GM18870 (cell line): ENCODE results near the gene SLC35G2.
"Not testable (repeated sequence)": the region's sequence is repeated elsewhere in the genome, so short reads cannot be mapped to it uniquely, and the experiment has no call there.

ENCODE experiments used
- ATAC-seq: cut with Tn5 transposase; IDR thresholded peaks from one replicate; pipeline ENCODE4 v1.9.1; 2021; ENCODE audit warnings: moderate library complexity; ENCODE audit not compliant: unreplicated experiment

Gene SLC35G2

DNA sequence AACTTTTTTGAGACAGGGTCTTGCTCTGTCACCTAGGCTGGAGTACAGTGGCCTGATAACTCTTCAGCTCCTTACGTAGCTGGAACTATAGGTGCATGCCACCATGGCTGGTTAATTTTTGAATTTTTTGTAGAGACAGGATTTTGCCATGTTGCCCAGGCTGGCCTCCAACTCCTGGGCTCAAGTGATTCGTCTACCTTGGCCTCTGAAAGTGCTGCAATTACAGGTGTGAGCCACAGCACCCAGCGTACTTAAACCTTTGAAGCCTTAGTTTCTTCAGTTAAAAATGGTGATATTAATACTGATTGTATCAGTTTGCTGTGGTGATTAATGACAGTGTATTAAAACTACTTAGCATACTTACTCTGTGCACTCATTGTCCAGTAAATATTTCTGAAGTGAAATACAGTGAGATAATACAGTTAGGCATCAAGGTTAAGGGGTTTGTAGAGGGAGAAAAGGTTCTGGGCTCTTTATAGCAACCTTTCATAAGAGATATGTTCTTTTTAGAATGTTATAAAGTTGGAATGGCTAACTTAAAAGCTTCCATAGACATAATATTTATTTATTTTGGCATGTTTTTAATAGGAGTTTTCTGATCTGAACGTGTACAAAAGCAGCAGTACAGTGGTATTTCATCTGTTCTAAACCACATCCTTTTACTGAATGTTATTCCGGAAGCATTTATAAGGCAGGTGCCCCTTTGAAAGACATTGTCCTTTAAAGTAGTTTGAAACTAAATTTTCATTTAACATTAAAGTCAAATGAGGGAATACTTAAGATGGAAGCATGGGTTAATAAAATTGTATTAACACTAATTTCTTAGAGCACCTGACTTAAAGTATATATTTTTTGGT is 66.7 kb downstream of the SLC35G2 start:
- ATAC-seq = no peak

DNA sequence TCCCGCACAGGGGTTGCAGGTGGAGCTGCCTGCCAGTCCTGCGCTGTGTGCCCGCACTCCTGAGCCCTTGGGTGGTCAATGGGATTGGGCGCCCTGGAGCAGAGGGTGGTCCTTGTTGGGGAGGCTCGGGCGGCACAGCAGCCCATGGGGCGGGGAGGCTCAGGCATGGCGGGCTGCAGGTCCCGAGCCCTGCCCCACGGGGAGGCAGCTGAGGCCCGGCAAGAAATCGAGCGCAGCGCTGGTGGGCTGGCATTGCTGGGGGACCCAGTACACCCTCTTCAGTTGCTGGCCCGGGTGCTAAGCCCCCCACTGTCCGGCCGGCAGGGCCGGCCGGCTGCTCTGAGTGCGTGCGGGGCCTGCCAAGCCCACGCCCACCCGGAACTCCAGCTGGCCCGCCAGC is 71.0 kb downstream of the SLC35G2 start:
- ATAC-seq = no peak

DNA sequence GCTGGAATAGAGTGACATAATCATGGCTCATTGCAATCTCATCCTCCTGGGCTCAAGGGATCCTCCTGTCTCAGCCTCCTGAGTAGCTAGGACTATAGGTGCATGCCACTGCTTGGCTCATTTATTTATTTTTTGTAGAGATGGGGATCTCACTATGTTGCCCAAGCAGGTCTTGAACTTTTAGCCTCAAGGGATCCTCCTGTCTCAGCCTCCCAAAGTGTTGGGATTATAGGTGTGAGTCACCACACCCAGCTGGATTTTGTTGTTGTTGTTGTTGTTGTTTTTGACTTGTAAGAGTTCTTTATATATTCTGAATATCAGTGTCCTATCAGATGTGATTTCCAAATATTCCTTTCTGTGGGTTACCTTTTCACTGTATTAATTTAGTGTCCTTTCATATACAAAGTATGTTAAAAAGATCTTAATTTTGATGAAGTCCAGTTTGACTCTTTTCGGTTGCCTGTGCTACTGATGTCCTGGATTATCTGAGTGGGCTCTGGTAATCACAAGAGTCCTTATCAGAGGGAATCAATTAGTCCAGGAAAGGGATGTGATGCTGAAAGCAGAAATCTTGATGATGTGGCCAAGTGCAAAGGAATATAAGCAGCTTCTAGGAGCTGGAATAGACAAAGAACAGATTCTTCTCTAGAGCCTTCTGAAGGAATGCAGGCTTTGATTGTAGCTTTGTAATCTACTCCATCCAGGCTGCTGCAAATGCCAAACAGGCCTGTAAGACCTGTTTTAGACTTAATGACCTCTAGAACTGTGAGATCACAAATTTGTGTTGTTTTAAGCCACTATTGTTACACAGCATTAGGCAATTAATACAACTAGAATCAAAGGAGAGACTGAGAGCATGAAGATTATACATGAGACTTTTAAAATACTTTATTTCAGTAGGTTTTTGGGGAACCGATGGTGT is 73.3 kb downstream of the SLC35G2 start:
- no peak for ATAC-seq

DNA sequence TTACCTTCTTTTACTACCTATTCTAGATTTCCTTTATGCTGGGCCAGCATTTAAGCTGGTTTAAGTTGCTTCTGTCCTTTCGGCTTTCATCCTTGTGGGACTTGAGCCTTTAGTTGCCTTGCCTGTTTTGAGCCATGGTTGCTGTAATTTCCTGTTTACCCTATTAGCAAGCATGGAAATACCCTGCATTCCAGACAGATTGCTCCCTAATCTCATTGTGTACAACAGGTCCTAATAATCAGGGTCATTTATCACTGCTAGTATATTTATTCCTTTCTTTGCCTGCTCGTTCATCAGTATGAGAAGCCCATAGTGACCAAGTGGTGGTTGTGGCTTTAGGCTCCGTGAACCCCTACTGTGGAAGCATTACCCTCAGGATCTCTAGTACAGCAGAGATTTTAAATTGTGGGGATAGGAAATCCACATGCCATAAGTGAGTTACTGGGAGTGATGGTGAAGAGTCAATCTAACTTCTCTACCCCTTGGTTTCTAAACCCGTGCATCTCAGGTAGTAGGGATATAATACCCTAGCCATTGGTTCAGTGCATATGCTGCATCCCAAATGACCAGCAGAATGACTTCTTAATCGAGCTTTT is 75.0 kb downstream of the SLC35G2 start:
- ATAC-seq = no peak

DNA sequence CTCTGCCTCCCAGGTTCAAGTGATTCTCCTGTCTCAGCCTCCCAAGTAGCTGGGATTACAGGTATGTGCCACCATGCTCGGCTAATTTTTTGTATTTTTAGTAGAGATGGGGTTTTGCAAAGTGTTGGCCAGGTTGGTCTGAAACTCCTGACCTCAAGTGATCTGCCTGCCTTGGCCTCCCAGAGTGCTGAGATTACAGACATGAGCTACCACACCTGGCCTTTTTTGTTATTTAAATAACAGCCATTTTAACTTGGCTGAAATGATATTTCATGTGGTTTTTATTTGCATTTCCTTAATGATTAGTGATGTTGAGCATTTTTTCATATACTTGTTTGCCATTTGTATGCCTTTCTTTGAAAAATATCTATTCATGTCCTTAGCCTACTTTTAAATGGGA is 78.2 kb downstream of the SLC35G2 start:
- not testable (repeated sequence) for ATAC-seq

DNA sequence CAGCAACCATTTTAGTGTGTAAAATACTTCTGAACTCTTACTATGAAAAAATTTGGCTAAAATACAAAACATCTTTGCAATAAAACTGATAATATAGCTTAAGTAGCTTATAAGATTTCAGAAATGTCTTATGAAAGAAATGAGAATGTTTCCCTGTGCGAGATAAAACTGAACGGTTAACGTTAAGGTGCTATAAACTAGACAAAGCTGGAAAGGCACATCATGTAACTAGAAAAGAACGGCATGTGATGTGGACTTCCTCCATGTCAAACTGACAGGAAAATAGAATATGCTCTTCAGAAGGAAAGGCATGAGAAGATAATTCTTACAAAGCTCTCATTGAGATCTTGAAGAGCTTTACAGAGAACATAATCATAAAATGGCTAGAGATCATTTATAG is 79.6 kb downstream of the SLC35G2 start:
- no peak for ATAC-seq

DNA sequence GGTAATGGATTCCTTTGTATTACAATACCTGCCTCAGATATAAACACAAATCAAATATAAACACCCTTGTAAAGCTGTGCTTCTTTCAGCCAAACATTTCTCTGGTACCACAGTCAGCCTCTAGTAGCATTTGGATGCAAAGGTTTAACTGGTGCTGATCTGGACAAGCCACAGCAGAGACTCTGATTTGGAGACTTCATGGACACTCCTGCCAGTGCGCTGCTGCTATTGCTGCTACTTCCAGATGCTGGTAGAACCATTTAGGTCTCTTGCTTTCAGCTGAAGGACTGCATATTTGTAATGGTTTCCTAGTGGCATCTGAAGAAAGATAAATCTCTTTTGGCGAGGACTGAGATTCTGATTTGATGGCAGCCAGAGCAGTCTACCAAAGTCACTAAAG is 80.0 kb downstream of the SLC35G2 start:
- no peak for ATAC-seq

DNA sequence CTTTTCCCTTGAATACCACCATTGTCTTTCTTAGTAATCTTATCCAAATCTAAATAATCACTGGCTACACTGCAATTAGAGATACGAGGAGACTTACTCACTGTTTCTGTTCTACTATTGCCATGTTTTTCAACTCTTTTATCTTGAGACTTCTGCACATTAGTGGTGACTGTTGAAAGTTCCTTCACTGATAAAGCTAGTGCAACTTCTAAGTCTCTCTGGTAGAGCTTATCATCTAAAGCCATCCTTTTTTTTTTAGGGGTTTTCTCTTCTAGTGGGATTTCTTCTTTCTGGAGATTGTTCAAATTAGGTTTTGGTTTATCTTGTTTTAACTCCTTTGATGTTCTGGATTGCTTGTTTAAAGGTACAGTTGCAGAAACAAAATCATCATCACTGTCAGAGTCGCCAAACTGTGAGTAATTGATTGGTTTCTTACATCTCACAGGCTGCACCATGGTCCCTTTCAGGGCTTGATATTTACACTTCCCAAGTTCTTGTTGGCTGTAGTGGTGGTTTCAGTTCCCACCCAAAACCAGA is 80.8 kb downstream of the SLC35G2 start:
- ATAC-seq = no peak

DNA sequence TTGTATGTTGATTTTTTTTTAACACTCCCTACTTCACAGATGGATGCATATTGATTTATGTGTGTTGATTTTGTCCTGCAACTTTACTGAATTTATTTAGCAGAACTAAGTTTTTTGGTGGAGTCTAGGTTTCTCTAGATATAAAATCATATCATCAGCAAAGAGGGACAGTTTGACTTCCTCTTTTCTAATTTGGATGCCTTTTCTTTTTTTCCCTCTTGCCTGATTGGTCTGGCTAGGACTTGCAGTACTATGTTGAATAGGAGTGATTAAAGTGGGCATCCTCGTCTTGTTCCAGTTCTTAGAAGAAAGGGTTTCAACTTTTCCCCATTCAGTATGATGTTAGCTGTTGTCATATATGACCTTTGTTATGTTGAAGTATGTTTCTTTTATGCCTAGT is 81.8 kb downstream of the SLC35G2 start:
- not testable (repeated sequence) for ATAC-seq

DNA sequence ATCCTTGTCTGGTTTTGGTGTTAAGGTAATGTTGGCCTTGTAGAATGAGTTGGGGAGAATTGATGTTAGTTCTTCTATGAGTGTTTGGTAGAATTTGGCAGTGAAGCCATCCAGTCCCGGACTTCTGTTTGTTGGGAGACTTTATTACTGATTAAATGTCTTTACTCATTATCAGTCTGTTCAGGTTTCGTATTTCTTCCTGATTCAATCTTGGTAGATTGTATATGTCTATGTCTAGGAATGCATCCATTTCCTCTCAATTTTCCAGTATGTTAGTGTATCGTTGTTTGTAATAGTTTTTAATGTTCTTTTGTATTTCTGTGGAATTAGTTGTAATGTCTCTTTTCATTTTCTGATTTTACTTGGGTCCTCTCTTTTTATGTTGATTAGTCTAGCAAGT is 82.5 kb downstream of the SLC35G2 start:
- no peak for ATAC-seq

DNA sequence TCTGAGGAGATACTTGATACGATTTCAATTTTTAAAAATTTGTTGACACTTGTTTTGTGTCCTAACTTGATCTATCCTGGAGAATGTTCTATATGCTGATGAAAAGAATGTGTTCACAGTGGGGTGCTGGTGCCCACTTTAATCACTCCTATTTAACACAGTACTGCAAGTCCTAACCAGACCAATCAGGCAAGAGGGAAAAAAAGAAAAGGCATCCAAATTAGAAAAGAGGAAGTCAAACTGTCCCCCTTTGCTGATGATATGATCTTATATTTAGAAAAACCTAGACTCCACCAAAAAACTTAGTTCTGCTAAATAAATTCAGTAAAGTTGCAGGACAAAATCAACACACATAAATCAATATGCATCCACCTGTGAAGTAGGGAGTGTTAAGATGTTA is 83.6 kb downstream of the SLC35G2 start:
- ATAC-seq = not testable (repeated sequence)

DNA sequence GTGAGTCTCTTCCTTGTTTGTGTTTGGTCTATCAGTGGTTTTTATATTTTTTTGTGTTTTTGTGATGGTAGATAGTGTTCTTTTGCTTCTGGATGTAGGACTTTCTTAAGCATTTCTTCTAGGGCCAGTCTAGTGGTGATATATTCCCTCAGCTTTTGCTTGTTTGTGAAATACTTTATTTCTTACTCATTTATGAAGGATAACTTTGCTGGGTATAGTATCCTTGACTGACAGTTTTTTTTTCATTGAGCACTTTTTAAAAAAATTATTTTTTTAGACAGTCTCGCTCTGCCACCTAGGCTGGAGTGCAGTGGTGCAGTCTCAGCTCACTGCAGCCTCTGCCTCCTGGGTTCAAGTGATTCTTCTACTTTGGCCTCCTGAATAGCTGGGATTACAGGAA is 85.0 kb downstream of the SLC35G2 start:
- no peak for ATAC-seq

DNA sequence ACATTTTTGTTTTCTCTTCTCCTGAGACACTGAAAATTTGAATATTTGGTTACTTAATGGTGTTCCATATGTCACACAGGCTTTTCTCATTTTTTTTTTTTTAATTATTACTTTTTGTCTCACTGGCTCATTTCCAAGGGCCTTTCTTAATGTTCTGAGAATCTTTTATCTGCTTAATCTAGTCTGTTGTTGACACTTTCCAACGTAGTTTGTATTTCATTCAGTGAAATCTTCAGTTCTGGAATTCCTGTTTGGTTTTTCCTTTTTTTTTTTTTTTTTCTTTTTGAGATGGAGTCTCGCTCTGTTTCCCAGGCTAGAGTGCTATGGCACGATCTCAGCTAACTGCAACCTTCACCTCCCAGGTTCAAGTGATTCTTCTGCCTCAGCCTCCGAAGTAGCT is 85.8 kb downstream of the SLC35G2 start:
- no peak for ATAC-seq
